HG02885 (cell line): ENCODE data around the gene TNFRSF1A.
"Not testable (repeated sequence)": the region's sequence is repeated elsewhere in the genome, so short reads cannot be mapped to it uniquely, and the experiment has no call there.

ENCODE experiments used
- ATAC-seq: cut with Tn5 transposase; IDR thresholded peaks from one replicate; pipeline ENCODE4 v1.9.1; 2021; ENCODE audit warnings: mild to moderate bottlenecking; ENCODE audit not compliant: unreplicated experiment, poor library complexity

Gene TNFRSF1A

DNA sequence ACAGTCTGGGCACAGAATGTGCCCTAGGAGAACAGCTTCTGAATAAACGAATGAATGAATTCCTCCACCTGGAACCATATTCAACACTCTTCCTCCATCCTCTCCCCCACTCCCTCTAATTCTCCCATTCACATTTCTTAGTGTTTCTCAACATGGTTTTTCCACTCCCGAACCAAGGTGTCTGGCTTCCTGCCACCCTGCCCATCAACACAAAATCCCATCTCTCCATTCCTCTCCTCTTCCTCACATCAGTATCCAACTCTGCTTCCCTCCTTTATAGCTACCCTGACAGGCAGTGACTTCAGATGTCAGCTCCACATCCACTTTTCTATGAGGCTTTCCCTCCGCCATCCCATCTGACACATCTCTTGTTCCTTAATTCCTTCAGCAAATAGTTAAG, 2.9 kb downstream of the TNFRSF1A start:
- ATAC-seq = no peak

DNA sequence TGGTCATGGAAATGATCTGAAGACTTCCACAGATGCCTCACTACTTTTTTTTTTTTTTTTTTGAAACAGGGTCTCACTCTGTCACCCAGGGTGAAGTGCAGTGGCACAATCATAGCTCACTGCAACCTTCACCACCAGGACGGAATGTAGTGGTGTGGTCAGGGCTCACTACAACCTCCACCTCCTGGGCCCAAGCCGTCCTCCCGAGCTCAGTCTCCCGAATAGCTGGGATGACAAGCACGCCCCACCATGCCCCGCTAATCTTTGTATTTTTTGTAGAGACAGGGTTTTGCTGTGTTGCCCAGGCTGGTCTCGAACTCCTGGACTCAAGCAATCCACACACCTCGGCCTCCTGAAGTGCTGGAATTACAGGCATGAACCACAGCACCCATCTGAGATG, 3.3 kb downstream of the TNFRSF1A start:
- ATAC-seq = not testable (repeated sequence)

DNA sequence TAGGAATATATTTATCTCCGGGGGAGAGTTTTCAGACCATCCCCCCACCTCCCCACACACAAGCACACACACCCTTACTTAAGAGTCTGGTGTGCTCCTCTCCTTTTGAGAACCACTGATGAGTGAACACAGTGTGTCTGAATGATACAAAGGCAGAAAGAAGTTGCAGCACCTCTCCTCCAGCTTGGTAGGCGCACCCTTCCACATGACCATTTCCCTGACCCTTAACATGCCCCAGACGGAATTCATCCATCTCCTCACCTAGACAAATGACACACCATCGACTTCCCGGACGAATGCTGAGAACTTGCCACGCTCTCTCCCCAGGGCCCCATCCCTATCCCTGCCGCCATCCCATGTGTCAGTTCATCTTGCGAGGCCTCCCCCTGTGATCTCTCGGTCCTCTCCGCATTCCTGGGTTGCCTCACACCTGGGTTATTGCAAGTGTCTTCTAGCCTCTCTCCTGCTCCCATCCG, 3.9 kb downstream of the TNFRSF1A start:
- no peak for ATAC-seq

DNA sequence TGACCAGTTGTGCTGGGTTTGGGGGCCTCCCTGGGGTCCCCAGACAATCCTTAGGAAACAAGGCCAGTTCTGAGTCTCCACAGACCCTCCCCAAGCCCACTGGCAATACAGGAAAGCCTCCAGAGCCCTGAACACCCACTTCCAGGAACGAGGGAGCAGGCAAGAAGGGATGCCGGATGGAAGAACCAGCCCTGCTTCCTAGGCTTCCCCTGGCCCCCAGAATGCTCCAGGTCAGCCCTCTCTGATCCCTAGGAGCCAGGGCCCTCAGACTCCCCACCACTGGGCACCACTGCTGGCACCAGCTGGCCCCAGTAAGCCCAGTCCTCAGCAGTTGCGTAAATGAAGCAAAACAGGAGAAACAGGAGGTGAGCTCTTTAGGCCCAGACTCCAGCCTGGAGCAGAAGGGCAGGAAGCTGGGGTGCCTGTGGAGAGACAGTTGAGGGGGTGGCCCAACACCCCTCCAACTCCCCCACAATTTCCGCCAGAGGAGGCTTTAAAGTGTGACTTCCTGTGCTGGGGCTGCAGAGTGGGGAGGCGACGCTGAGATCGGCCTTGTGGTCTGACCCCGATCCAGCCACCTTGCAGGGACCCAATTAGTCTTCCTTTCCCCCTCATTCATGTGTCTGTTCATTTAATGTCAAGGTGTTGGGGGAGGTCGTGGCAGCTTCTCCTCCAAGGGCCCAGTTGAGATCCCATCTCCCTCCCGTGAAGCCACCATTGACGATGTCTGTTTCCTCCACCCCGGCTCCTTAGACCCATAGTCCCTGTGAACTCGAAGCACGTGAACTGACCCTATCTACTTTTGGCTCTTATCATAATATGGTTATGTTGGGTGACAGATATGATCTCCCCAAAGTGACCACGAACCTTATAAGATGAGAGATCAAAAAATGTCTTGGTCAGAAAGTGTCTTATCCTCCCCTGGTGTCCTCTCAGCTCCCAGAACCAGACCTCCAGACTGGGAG, 4.7 kb downstream of the TNFRSF1A start:
- ATAC-seq = no peak

DNA sequence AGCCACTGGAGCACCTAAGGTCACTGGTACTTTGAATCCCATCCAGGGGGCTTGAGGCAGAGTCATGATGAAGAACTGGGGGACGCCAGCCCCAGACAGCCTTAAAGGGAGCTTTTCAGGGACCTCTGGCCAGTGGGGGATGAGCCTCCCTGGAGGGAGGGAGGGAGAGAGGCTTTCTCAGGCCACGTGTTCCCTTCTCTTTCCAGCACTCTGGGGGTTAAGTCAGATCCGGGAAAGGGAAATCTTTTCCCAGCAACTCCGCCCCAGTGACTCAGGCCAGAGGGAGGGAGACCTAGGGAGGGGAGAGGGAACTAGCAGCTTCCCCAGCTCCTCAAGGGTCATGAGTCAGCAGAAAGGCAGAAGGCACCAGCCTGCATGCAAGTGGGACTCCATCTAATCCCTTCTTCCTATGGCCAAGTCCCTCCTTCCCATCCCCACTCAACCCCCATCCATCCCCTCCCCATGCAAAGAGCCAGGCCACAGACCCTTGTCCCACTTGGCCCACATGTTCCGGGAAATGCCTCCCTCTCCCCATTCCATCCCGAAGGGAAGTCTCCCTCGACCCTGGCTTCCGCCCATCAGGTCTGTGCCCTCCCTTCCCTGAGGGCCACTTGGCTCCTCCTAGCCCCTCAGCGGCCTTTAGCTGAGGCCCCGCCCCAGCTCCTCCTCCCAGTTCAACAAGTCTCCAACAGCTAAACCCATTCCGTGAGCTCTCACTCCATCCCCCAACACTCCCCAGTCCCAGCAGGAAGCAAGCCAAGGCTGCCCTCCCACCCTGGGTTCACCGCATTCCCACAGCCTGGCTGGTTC, 5.6 kb downstream of the TNFRSF1A start:
- no peak for ATAC-seq

DNA sequence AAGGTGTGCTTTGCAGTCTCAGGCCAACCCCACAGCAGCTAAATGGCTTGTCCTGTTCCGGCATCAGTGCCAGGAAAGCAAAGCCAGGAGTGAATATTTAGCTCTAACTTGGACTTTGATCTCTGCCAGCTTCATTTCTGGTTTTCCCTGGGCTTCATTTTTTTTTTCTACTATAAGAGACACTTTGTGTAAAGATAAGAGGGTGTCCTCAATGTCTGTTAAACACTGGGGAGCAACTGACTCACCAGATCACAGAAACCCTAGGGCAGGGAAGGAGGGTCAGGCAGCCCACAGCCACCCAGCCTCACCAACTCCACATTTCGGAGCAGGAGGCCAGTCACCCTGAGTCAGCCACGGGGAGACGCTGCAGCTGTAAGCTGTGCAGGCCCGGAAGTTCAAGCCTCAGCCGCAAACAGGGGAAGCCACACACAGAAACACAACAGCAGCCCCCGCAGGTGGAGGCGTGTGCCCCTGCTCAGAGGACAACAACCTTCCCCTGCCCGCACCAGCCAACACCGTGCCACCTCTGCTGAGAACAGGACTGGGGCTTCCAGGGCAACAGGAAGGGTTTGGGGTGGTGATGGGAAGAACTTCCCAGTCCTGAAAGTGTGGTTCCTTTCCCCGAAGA, 6.3 kb downstream of the TNFRSF1A start:
- ATAC-seq = peak; percentile 77

DNA sequence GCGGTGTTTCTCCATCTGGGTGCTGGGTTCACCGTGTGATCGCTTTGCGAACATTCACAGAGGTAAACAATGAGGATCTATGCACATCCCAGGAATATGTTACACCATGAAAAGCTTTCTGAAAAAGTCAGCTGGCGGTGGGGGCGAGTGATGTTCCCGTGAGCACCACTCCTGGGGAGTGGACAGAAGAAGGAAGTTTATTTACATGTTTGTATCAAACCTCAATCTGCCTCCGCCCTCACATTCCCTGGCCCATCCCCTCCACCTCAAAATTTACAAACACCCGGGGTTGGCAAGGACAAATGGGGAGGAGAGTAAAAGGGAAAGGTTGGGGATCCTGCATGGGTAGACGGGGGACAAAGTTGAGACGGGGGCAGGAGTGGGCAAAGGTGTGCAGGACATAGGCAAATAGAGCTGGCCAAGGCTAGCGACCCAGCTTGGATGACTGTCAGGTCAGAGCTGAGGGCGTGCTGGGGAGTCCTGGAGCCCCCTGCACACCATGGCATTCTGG, 6.9 kb downstream of the TNFRSF1A start:
- ATAC-seq = no peak

DNA sequence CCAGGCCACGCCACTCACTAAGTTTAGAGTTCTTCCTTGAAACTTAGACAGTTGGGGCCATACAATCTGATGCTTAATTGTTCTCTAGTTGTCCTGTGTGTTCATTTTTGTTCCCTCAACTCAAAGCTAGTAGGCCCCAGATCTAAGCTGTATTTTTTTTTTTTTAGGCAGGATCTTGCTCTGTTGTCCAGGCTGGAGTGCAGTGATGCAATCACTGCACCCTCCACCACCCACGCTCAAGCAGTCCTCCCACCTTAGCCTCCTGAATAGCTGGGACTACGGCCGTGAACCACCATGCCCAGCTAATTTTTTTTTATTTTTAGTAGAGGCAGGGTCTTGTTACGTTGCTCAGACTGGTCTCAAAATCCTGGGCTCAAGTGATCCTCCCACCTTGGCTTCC, 7.5 kb downstream of the TNFRSF1A start:
- no peak for ATAC-seq

DNA sequence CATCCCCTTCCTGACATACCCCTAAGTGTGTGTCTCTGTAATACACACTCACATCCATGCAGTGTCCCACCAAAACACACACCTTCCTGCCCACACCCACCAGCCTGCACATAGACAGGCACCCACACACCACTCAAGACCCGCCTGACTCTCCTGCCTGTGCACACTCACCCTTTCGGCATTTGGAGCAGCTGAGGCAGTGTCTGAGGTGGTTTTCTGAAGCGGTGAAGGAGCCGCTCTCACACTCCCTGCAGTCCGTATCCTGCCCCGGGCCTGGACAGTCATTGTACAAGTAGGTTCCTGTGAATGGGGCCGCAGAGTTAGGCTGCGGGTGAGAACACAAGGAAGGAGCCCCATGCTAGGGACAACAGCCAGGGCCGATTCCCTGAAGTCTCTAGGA, 8.3 kb downstream of the TNFRSF1A start:
- ATAC-seq = no peak

DNA sequence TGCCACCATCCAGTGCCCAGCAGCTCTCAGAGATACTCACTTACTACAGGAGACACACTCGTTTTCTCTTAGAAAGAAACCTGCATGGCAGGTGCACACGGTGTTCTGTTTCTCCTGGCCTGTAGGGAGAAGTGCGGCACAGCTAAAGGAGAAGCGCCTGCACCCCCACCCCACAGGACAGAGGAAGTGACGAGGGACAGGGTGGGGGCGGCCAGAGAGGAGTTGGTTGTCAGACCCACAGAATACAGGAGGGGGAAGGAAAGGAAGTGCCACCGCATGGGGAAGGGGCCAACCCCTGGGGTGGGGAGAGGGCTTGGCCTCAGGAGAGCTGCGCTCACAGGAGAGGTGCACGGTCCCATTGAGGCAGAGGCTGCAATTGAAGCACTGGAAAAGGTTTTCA, 8.8 kb downstream of the TNFRSF1A start:
- ATAC-seq = no peak

DNA sequence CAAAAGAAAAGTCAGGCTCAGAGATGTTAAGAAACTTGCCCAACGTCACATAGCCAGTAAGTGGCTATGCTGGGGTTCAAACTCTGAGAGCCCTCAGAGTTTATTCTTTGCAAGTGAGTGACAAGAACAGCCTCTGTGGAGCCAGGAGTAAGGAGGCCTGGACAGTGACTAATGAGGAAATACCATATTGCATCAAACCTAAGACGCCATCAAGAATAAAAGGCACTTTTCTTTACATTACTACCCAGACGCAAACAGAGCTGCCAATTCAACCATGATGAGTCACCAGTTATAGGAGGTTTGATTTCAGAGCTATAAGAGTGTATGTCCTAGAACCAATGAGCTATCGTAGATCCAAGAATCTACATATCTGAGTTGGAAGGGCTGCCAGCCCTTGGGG, 9.4 kb downstream of the TNFRSF1A start:
- no peak for ATAC-seq

DNA sequence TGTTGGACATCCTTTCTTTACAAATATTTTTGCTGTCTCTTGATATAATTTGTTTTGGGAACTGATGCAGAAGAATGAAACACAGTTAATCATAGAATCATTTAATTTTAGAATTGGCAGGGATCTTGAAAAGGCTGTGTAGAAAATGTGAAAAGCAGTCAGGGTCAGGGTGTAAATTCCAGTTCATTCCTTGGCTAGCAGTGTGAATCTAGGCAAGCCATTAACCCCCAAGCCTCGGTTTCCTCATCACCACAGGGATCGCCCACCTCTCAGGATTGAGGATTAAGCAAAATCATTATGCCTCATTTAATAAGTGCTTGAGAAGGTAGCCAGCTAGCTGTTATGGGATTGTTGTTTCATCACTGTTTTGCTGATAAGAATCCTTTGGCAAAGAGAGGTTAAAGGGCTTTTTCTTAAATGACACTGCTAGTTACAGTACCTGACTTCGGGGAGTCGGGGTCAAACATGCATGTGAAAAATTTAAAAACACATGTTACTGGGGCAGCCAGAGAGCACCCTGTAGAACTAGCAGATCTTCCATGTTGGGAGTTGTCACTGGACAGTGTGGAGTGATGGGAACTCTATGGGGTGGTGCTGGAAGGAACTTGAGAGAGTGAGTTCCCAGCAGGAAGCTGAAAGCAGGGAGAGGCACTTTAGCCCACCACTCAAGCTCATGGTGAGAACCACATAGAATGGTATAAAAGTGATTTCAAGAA, 10.7 kb downstream of the TNFRSF1A start:
- no peak for ATAC-seq

DNA sequence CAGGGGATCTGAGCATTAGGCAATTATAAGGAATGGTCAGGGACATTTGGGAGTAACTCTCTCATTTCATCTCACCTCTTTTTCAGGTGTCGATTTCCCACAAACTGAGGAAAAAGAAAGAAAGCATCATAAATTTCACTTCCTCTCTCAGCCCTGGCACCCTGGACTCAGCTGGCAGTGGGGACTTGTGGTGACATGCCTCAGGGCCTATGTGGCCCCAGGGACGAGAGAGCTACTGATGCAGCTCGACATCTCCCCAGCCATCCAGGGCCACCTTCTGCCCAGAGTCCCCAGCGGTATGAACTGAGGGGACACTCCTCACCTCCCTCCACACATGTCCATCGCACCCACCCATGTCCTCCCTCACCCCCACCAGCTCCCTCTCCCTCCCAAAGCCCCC, 11.7 kb downstream of the TNFRSF1A start:
- no peak for ATAC-seq

DNA sequence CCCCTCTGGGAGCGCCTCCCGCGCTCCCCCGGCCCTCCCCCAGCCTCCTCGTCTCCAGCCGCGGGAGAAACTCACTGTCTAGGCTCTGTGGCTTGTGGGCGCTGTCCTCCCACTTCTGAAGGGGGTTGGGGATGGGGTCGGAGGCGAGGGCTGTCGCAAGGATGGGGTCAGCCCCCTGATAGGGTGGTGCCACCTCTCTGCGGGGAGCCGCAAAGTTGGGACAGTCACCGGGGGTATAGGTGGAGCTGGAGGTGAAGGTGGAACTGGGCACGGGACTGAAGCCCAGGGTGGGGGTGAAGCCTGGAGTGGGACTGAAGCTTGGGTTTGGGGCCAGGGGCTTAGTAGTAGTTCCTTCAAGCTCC, 12.2 kb downstream of the TNFRSF1A start:
- ATAC-seq = no peak

DNA sequence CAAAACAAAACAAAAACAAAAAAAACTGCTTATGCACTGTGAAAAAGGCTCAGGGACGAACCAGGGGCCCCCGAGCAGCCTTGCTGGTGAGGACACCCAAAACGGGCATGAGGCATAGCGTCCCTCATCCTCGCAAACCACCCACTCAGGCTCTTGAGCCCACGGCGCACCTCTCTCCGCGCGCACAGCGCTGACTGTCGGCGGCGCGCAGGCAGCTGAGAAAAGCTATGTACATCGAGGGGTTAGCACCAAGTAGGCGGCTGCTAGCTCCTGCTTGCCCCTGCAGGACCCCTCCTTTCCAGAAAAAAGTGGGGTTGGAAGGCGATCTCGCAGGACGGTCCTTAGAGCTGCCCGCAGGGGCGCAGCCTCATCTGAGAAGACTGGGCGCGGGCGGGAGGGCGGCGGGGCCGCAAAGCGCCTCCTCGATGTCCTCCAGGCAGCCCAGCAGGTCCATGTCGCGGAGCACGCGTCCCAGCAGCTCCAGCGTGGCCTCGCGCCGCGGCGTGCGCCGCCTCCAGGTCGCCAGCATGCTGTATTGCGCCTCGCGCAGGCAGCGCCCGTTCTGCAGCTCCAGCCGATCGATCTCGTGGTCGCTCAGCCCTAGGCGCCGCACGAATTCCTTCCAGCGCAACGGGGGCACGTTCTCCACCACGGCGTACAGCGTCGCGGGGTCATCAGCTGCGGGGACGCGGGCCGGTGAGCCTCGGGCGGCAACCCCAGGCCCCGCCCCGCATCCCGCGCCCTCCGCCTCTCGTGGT, 12.8 kb downstream of the TNFRSF1A start:
- no peak for ATAC-seq

DNA sequence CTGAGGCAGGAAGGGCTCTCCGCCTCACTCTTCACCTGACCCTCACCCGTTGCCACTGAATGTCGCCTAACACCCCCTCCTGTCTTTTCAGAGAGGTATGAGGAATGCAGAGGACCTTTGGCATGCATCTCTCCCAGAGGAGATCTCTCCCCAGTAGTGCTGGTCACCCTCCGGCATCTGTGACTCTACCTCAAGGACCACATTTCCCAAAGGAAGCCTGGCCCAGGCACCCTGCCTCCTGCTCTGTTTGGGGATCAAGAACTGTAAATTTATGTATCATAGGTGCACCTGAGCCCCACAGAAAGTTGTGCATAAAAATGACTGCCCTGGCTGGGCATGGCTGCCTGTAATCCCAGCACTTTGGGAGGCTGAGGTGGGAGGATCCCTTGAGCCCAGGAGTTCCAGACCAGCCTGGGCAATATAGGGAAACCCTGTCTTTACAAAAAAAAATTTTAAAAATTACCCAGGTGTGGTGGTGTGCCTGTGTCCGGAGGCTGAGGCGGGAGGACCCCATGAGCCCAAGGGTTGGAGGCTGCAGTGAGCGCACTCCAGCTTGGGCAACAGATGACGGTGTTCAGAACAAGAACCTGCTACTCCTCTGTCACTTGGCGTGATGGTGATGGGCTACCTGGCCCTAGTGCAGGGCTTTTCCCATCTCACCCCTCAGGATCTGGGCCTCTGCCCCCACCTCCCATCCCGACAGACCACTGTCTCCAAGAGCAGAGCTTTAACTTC, 13.7 kb downstream of the TNFRSF1A start:
- no peak for ATAC-seq

DNA sequence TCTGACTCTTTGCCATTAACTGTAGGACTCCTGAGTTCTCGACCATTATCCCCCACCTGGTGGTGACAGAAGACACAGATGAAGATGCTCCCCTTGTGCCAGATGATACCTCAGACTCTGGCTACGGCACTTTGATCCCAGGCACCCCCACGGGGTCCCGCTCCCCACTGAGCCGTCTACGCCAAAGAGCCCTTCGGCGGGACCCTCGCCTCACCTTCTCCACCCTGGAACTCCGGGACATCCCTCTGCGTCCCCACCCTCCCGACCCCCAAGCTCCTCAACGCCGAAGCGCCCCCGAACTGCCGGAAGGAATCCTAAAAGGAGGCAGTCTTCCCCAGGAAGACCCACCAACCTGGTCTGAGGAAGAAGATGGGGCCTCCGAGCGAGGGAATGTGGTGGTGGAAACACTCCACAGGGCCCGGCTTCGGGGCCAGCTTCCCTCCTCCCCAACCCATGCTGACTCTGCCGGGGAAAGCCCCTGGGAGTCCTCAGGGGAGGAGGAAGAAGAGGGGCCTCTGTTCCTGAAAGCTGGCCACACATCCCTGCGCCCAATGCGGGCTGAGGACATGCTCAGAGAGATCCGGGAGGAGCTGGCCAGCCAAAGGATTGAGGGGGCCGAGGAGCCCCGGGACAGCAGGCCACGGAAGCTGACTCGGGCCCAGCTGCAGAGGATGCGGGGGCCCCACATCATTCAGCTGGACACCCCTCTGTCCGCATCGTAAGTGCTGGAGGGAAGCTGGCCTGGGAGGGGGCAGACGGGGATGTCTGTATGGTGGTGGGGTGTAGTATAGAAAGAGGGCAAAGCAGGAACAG, 14.4 kb downstream of the TNFRSF1A start:
- ATAC-seq = no peak
